ENCODE measurements around the gene RBP3.

DNA sequence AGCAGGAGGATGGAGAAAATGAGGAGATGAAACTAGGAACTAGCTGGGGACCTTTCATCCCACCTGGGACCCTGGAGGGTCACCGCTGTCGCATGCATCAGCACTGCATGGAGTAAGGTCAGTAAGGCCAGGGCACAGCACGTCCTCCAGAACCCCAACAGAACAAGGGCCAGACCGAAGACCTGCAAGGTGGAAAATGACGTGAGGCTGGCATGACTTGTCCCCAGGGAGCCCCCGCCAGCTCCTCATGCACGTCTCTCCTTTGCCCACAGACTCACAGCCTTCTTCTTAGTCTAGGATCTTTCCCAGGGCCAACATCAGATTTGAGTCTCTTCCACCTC lies 31.3 kb downstream of the RBP3 start:
- TF ChIP-seq, protein P1, sequence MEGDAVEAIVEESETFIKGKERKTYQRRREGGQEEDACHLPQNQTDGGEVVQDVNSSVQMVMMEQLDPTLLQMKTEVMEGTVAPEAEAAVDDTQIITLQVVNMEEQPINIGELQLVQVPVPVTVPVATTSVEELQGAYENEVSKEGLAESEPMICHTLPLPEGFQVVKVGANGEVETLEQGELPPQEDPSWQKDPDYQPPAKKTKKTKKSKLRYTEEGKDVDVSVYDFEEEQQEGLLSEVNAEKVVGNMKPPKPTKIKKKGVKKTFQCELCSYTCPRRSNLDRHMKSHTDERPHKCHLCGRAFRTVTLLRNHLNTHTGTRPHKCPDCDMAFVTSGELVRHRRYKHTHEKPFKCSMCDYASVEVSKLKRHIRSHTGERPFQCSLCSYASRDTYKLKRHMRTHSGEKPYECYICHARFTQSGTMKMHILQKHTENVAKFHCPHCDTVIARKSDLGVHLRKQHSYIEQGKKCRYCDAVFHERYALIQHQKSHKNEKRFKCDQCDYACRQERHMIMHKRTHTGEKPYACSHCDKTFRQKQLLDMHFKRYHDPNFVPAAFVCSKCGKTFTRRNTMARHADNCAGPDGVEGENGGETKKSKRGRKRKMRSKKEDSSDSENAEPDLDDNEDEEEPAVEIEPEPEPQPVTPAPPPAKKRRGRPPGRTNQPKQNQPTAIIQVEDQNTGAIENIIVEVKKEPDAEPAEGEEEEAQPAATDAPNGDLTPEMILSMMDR (IDR thresholded peaks at IDR 0.05), result no peak
- TF ChIP-seq POLR2A (IDR thresholded peaks at IDR 0.05), result no peak
